Posterior vena cava (tissue), 2 donors: Measurements from ENCODE around the gene RB1. TPM values are rescaled to one million over a fixed set of nuclear protein-coding genes. Genes with fewer than 3 reads are reported as not detected.

Experiments used
- DNase-seq: peaks from one replicate; pipeline ENCODE4 v3.0.0-alpha.2; 2020; ENCODE audit warnings: low spot score
- intact Hi-C, 2 donors: fragments of 100-400 bp; cut with DNase I; formaldehyde crosslinking; loops; one replicate each; pipeline versions ENCODE4 v1.14.1 to v1.14.2; 2022 to 2023
- total RNA-seq, 2 donors: library from RNA; stranded (reverse); fragmentation: NEBNext Ultra II Directional; extraction: Animal tissue kit (Norgen Biotek cat#: 25700); gene quantifications; one replicate each; pipeline ENCODE4 v1.2.1, GENCODE V29; 2021
- donor health status: DM: yes; HTN: yes; CAD: no.
- donor health status: DM: yes; HTN: yes; CAD: no.

RB1 gene
- total RNA-seq, 2 donors from 2014 or later = 33.3 to 35.9 TPM

DNA sequence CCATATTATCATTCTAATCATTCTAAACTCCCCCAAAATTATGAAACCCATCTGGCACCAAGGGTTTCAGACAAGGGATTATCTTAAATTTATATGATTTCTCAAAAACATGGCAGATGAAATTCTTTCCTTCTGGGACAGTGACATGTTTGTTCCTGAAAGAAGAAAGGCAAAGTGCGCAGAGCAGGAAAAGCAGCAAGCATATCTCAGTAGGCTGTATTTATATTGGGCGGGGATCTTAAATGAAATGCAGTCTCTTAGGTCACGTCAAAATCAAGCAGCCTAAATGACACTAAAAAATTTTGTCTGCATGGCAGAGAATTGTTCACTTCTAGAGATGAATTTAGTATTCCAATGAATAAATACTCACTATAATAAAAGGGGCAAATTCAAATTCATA, 180.0 kb downstream of the RB1 start:
- no peak for DNase-seq
- intact Hi-C loops = no loop called here

GRCh38 chr13:48485432-48485831, 181.9 kb downstream of the RB1 start:
- DNase-seq = no peak
- intact Hi-C loops = no loop called here

- intact Hi-C loops = no loop called here
- DNase-seq = no peak
Measured at GRCh38 chr13:48486362-48486761, 182.8 kb downstream of the RB1 start.

DNA sequence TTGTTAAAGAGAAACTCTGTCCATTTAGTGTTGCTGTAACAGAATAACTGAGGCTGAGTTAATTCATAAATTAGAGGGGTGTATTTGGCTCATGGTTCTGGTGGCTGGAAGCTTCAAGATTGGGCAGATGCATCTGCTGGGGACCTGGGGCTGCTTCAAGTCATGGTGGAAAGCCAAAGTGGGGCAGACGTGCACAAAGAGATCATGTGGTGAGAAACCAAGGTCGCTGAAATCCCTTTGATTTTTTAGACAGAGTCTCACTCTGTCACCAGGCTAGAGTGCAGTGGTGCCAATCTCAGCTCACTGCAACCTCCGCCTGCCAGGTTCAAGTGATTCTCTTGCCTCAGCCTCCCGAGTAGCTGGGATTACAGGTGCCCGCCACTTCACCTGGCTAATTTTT, 183.3 kb downstream of the RB1 start:
- no peak for DNase-seq
- intact Hi-C loops = no loop called here

DNA sequence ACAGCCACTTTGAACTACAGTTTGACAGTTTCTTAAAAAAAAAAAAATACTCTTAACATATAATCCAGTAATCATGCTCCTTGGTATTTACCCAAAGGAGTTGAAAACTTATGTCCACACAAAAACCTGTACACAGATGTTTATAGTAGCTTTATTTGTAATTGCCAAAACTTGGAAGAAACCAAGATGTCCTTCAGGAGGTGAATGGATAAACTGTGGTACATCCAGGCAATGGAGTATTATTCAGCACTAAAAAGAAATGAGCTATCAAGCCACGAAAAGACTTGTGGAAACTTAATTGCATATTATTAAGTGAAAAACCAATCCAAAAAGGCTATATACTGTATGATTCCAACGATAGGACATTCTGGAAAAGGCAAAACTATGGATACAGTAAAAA, 184.4 kb downstream of the RB1 start:
- intact Hi-C loops = loop anchor here in 1 of 2 donors (1.0 kb wide), 1 partner anchor 32 kb away; no protein-coding TSS in a partner anchor

GRCh38 chr13:48488995-48489394, 185.4 kb downstream of the RB1 start:
- no peak for DNase-seq
- intact Hi-C loops = loop anchor here in 1 of 2 donors (1.0 kb wide), 1 partner anchor 33 kb away; no protein-coding TSS in a partner anchor

More for the DNA sequence above, 184.4 kb downstream of the RB1 start:
- no peak for DNase-seq

DNA sequence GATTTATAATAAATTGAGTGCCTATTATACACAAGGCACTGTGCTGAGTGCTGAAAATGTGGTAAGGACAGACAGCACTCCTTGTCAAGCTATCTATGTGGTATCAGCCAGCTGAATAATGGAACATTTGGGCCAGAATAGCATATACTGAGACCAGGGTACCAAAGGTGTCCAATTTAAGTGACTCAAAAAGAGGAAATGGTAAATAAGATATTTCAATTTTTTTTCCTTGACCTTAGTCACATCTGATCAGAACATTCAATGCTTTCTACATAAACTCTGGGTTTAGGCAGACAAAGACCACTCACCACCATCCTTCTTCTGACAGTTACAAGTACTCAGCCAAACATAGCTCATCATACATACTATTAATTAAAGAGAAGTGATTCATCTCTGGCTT, 186.1 kb downstream of the RB1 start:
- intact Hi-C loops = no loop called here

GRCh38 chr13:48490241-48490640, 186.7 kb downstream of the RB1 start:
- DNase-seq = no peak
- intact Hi-C loops = no loop called here

More for the DNA sequence above, 186.1 kb downstream of the RB1 start:
- no peak for DNase-seq

DNA sequence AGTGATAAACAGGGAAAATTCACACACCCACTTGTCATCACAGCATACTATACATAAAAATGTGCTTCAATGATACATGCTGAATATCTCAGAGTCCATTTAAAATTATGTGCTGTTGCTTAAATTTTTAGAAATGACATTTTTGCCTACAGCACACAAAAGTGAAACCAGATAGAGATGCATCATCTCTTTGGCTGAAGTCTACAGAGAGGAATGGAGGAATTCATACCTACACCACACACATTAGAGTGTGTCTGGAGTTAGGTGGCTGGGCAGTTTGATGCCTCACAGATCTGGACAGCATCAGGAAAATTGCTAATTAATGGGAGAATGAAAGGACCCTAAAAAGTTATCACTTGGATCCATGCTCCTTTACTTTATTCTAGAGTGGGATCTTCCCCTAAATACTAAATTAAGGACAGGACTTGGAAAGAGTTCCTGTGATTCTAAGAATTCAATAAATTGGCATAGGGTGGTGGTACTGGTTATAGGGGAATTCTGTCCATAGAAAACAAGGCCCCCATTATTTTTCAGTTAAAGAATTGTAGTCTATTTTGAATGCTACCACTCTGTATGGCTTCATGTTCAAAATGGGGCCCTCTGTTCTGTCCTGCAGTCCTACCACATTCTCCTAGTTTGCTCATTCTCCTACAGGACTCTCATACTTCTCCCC, 188.0 kb downstream of the RB1 start:
- intact Hi-C loops = loop anchor here in 1 of 2 donors (2.0 kb wide), 1 partner anchor 41 kb away; no protein-coding TSS in a partner anchor
- no peak for DNase-seq

- DNase-seq = no peak
- intact Hi-C loops = loop anchor here in 1 of 2 donors (2.0 kb wide), 1 partner anchor 41 kb away; no protein-coding TSS in a partner anchor
Measured at GRCh38 chr13:48492096-48492440, 188.5 kb downstream of the RB1 start.

DNA sequence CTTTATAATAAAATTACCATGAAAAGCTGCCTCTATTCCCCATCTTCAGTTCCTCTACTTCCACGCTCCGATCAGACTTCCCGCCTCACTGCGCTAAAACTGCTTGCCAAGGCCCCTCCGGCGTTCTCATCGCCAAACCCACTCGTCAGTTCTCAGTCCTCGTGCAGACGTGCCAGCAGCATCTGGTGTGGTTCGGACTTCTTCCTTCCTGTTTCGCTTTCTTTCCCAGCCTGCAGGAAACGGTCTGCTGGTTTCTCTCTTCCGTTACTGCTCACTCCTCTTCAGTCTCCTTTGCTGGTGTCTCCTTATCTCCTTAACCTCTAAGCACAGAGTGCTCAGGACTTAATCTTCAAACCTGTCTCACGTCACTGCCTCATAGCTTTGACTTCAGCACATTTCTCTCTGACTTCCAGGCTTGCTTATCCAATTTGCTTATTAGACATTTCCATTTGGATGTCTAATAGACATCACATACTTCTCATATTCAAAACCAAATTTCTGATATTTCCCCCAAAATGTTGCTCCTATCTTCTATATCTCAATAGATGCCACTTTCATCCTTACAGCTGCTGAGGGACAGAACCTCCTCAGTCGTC, 189.0 kb downstream of the RB1 start:
- DNase-seq = peak; percentile 92
- intact Hi-C loops = loop anchor here in 1 of 2 donors (2.0 kb wide), 1 partner anchor 42 kb away; no protein-coding TSS in a partner anchor

DNA sequence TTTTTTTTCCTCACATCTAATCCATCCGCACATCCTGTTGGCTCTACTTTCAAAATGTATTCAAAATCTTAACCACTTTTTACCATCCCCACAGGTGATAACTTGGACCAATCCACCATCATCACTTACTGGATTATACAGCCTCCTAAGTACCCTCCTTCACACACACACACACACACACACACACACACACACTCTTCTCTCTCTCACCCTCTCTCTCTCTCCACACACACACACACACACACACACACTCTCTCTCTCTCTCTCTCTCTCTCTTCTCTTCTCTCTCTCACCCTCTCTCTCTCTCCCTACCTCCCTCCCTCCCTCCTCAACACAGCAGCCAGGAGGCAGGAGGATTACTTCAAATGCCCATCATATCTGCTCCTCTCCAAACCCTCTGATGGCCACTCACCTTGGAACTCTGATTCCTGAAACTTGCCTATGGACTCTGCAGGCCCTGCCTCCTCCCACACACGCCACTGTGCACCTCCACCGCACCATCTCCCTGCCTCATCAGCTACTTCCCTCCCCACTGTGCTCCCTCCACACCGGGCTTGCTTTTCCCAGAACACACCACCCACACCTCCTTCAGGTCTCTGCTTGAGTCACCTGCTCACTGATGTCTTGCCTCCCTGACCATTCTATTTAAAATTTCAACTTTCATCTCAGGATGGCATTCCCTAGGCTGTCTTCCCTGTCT, 189.7 kb downstream of the RB1 start:
- no peak for DNase-seq
- intact Hi-C loops = loop anchor here in 1 of 2 donors (2.0 kb wide), 1 partner anchor 42 kb away; no protein-coding TSS in a partner anchor

- DNase-seq = no peak
- intact Hi-C loops = loop anchor here in 1 of 2 donors (2.0 kb wide), 1 partner anchor 43 kb away; no protein-coding TSS in a partner anchor
Measured at GRCh38 chr13:48493851-48494250, 190.3 kb downstream of the RB1 start.

- no peak for DNase-seq
- intact Hi-C loops = no loop called here
Measured at GRCh38 chr13:48494874-48495273, 191.3 kb downstream of the RB1 start.

DNA sequence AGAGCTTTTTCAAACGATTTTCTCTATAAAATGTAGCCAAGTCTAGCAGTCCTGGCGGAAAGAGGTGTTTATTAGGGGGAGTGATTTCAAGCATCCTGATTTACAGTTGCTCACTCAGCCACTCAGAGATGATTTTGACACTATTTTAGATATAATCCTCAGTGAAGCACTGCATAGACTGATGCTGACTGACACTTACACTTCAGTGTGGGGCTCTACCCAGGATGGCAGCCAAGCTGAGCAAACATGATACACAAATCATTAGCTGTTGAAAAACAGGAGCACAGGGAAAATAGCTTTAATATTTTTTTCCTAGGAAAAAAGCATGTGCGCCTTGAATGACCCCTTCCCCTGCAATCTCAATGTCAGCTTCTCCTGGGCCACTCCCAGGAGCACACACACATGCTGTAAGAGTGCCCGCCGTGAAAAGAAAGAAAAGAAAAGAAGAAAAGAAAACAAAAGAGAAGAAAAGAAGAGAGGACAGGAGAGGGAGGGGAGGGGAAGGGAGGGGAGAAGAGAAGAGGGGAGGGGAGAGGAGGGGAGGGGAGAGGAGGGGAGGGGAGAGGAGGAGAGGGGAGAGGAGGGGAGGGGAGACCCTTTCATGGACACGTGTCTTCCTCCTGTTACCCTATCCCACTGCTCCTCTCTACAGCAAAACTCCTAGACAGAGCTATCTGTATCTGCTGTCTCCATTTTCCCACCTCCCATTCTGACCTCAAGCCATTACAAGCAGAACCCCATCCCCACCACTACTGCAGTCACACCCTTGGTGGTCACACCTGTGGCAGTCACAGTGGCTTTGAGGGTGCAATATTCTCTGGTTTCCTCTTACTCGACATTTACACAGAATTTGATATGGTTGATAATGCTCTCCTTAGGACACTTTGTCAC, 193.0 kb downstream of the RB1 start:
- DNase-seq = no peak
- intact Hi-C loops = no loop called here

GRCh38 chr13:48497669-48498068, 194.1 kb downstream of the RB1 start:
- no peak for DNase-seq
- intact Hi-C loops = no loop called here

DNA sequence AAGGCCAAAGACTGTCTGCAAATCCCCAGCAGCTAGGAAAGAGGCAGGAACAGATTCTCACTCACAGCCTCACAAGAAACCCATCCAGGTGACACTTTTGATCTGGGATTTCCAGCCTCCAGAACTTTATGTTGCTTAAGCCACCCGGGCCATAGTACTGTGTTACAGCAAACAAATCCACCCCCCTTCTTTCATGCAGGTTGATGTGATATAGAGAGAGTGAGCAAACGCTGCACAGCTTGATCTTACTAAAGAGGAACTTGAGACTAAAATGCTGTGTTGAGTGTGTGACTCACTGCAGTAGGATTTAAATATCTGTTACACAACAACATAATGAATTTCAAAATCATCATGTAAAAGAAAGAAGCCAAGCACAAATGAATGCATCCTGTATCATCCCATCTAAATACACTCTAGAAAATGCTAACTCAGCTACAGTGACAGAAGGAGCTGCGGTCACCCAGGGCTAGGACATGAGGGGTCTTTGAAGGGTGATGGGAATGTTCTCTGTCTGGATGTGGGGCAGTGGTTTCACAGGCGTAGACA, 197.2 kb downstream of the RB1 start:
- DNase-seq = no peak
- intact Hi-C loops = no loop called here

- DNase-seq = no peak
- intact Hi-C loops = no loop called here
Measured at GRCh38 chr13:48501705-48502104, 198.2 kb downstream of the RB1 start.
